ENCODE measurements around the gene CACNA1C. TPM values are rescaled to one million over a fixed set of nuclear protein-coding genes. Genes with fewer than 3 reads are reported as not detected.
A peak's percentile ranks its signal among the peaks of the same experiment; 100 is the strongest.

The CACNA1C gene
- total RNA-seq, 2 donors from 2014 or later = 8.1 to 18.2 TPM

DNA sequence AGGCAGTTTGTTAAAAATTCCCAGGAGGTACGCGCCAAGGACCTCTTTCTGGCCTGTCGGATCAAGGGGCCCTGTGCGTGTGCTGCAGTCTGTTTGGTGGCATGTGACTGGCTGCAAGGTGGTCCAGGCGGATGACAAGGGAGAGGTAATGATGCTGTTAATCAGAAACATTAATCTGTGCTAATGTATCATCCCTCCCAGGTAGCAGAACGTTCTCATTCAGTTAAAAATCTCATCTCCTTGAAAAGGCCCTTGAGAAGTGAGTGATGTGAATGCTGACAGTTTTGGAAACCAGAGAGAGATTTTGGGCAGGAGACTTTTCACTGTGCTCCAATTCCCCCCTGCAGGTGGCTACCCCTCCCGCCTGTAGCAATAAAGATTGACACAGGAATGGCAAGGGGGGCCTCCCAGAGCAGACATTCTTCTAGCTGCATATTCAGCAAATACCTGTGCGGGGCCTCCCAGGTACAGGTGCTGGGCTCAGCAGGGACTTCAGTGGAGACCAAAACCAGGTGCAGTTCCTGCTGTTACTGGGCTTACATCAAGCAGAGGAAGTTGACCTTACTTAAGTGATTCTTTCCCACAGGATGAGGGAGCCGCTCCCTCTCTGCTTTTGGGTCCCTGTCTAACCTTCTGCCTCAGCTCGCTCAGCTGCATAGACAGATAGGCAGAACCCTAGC is 364.8 kb downstream of the CACNA1C start:
- Histone ChIP-seq H3K27ac (no peak overlapping the region), H3K4me1 (replicated peaks) (no peaks in the 10 kb centered on the region), H3K27me3 (replicated peaks; ENCODE audit: insufficient read depth) (no peaks in the 10 kb centered on the region), H3K4me3 (no peak overlapping the region), H3K9me3 (no peaks in the 10 kb centered on the region), H3K36me3 (no peaks in the 10 kb centered on the region)
- TF ChIP-seq POLR2A (IDR thresholded peaks at IDR 0.05) = no peak
- TF ChIP-seq, protein P1, sequence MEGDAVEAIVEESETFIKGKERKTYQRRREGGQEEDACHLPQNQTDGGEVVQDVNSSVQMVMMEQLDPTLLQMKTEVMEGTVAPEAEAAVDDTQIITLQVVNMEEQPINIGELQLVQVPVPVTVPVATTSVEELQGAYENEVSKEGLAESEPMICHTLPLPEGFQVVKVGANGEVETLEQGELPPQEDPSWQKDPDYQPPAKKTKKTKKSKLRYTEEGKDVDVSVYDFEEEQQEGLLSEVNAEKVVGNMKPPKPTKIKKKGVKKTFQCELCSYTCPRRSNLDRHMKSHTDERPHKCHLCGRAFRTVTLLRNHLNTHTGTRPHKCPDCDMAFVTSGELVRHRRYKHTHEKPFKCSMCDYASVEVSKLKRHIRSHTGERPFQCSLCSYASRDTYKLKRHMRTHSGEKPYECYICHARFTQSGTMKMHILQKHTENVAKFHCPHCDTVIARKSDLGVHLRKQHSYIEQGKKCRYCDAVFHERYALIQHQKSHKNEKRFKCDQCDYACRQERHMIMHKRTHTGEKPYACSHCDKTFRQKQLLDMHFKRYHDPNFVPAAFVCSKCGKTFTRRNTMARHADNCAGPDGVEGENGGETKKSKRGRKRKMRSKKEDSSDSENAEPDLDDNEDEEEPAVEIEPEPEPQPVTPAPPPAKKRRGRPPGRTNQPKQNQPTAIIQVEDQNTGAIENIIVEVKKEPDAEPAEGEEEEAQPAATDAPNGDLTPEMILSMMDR (IDR thresholded peaks at IDR 0.05) = no peak
- TF ChIP-seq POLR2AphosphoS5 (IDR thresholded peaks at IDR 0.05) = no peak
- no peak for DNase-seq (ENCODE audit: low spot score)
- intact Hi-C loops (cut with DNase I) = no loop called here
- WGBS = 89% methylated on average over 10 of the region's 10 CpGs

DNA sequence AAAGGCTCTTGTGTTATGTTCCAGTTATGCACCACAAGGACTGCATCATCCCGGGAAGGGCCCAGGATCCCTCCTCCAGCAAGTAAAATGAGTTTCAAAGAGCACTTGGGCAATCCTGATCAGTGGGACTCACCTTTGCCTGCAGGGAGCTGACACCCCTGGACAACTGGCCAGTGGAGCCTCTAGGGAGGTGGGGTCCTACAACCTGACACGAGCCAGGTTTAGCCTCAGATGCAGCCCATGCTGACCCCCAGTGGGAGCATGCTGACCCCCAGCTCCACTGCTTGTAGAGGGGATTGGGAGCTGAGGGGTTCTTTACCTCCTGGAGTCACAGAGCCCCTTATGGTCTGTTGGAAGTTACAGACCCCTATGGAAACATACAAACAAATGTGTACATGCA is 365.8 kb downstream of the CACNA1C start:
- H3K9me3 ChIP-seq = no peaks in the 10 kb centered on the region
- TF ChIP-seq POLR2AphosphoS5 (IDR thresholded peaks at IDR 0.05) (no peak), POLR2A (IDR thresholded peaks at IDR 0.05) (no peak)
- TF ChIP-seq, protein P1 (IDR thresholded peaks at IDR 0.05) = no peak
- no peak for DNase-seq (ENCODE audit: low spot score)
- H3K4me3 ChIP-seq = no peak overlapping the region
- intact Hi-C loops (cut with DNase I) = no loop called here
- H3K4me1 ChIP-seq (replicated peaks) = no peaks in the 10 kb centered on the region
- H3K36me3 ChIP-seq = no peaks in the 10 kb centered on the region
- no peak overlapping the region for H3K27ac ChIP-seq
- no peaks in the 10 kb centered on the region for H3K27me3 ChIP-seq (replicated peaks; ENCODE audit: insufficient read depth)
- 91% methylated on average over 2 of the region's 2 CpGs for WGBS

DNA sequence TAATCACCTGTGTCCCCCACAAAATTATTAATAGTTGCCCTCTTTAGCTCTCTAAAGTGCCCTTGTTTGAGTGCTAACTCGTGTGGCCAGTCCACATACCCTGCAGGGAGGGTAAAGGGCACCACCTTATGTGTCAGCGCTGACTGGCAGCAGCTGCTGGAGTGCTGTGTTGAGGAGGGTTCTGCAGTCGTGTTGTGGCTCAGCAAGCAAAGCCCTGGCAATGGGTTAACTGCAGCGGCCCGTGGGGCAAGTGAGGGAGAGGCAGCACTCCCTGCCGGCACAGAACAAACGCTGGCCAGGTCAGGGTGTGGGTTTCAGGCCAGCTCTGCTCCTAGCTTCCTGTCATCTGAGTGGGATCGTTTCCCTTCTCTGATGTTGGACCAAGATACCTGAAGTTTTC is 369.8 kb downstream of the CACNA1C start:
- TF ChIP-seq, protein P1 (IDR thresholded peaks at IDR 0.05) = no peak
- TF ChIP-seq POLR2AphosphoS5 (IDR thresholded peaks at IDR 0.05) = no peak
- no peak for TF ChIP-seq POLR2A (IDR thresholded peaks at IDR 0.05)
- Histone ChIP-seq H3K27ac (no peak overlapping the region), H3K36me3 (no peaks in the 10 kb centered on the region), H3K4me3 (no peak overlapping the region), H3K4me1 (replicated peaks) (no peaks in the 10 kb centered on the region), H3K27me3 (replicated peaks; ENCODE audit: insufficient read depth) (no peaks in the 10 kb centered on the region), H3K9me3 (no peaks in the 10 kb centered on the region)
- no peak for DNase-seq (ENCODE audit: low spot score)
- intact Hi-C loops (cut with DNase I) = no loop called here
- 50% methylated on average over 8 of the region's 8 CpGs for WGBS

DNA sequence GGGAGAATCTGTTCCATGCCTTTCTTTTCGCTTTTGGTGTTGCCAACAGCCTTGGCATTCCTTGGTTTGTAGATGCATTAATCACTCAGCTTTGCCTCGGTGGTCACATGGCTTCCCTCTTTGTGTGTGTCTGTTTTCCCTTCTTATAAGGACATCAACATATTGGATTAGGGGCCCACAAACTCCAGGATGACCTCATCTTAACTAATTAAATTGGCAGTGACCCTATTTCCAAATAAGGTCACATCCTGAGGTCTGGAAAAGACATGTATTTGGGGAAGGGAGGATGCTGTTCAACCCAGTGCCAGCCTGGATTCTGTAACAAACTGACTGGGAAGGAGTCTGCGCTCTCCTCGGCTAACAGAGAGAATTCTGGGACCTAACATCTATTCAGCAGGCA is 376.2 kb downstream of the CACNA1C start:
- Histone ChIP-seq H3K36me3 (no peaks in the 10 kb centered on the region), H3K27ac (no peak overlapping the region), H3K9me3 (no peaks in the 10 kb centered on the region), H3K27me3 (replicated peaks; ENCODE audit: insufficient read depth) (no peaks in the 10 kb centered on the region), H3K4me3 (no peak overlapping the region), H3K4me1 (replicated peaks) (no peaks in the 10 kb centered on the region)
- no peak for DNase-seq (ENCODE audit: low spot score)
- intact Hi-C loops (cut with DNase I) = no loop called here
- WGBS = 72% methylated on average over 4 of the region's 4 CpGs
- TF ChIP-seq POLR2AphosphoS5 (IDR thresholded peaks at IDR 0.05) (no peak), POLR2A (IDR thresholded peaks at IDR 0.05) (no peak)
- TF ChIP-seq, protein P1 (IDR thresholded peaks at IDR 0.05) = no peak

DNA sequence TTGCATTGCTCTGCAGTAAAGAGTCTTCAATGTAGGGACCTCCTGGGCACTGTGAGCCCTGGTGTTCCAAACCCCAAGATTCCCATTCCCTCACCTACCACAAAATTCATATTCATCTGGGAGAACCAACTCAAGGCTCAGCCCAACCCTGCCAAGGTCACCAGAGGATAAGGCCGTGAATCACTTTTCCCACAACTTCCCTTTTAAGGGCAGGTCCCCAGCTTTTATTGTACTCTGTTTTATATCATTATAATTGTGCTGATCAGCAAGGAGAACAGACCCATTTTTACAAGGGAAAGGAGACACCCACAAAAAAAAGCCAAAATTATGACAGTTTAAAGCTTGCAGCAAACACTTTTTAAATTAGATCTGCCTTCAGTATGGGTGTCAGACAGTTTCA is 379.0 kb downstream of the CACNA1C start:
- TF ChIP-seq POLR2A (IDR thresholded peaks at IDR 0.05) (no peak), POLR2AphosphoS5 (IDR thresholded peaks at IDR 0.05) (peak; percentile 22)
- TF ChIP-seq, protein P1 (IDR thresholded peaks at IDR 0.05) = no peak
- no peaks in the 10 kb centered on the region for H3K27me3 ChIP-seq (replicated peaks; ENCODE audit: insufficient read depth)
- 45% methylated on average over 1 of the region's 1 CpG for WGBS
- no peaks in the 10 kb centered on the region for H3K4me1 ChIP-seq (replicated peaks)
- H3K4me3 ChIP-seq = no peak overlapping the region
- H3K36me3 ChIP-seq = no peaks in the 10 kb centered on the region
- H3K9me3 ChIP-seq = no peaks in the 10 kb centered on the region
- no peak for DNase-seq (ENCODE audit: low spot score)
- no peak overlapping the region for H3K27ac ChIP-seq
- intact Hi-C loops (cut with DNase I) = no loop called here
